ENCODE measurements around the gene OCA2.

OCA2 gene

GRCh38 chr15:27835233-27835939 is 263.7 kb downstream of the OCA2 start:
- no peak for DNase-seq

GRCh38 chr15:27834684-27835083 is 264.4 kb downstream of the OCA2 start:
- no peak for DNase-seq

GRCh38 chr15:27833974-27834373 is 265.1 kb downstream of the OCA2 start:
- no peak for DNase-seq

DNA sequence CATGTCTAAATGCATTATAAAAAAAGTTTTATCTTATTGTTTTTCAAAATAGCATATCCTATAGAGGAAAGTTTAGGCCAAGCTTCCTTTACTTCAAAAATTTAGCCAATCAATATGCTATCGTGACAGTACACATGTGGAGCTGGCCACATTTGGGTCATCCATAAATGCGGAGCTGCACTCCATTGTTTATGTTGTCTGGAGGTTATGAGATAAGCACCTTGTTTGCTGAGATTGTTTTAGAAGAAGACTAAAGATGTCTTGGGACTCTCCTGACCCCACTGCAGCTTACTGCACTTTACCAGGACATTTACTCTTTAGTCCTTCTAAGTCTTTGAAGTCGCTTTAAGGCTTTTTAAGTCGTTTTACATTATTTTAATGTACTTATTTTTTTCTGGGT is 265.9 kb downstream of the OCA2 start:
- no peak for DNase-seq

DNA sequence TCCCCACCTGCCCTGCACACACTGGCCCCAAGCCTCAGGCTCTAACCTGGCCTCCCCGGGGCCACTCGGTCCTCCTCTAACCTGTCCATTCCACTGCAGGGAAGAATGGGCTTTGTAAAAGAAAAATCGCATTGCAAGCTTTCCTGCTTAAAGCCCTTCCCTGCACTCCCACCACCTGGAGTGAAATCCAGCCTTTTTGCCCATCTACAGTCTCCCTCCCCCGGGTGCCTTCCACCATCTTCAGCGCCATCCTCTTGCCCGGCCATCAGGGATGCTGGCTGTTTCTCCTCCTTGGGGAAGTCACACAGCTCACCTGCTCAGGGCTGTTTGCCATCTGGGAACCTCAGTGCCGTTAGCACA is 266.9 kb downstream of the OCA2 start:
- no peak for DNase-seq

DNA sequence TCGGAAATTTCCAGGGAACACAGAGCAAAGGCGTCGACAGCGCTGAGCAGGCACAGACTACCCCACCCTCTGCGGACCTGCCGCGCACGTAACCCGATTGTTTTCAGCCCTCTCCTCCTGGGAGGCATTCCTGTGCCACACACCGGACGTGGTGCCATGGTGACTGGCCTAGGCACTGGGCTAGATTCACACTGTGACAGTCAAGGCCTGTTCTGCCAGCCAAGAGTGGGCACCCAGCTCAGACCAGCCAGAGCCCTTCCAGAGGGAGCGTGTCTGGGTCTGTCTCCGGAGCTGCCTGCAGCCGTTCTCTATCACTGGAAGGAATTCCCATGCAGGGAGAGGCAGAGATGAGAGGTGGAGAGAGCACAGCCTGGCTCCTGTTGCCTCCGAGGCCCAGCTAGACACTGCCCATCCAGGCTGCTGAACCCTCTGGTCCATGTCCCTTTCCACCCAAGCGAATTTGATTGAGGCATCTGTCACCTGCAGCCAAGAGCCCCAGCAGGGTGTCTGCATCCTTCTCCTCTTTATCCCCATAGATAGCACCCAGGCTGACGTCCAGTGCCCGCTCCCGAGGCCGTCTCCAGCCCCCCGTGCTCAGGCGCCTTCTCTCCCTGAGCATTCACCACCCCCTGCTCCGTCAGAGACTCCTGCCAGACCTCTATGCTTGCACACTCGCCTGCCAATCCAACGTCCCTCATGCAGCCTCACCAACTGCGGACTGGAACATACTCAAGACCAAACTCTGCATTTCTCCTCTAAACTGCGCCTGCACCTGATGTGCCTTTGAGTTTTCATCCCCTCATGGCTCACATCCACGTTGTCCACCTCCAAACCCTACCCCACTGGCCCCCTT is 267.5 kb downstream of the OCA2 start:
- no peak for DNase-seq

DNA sequence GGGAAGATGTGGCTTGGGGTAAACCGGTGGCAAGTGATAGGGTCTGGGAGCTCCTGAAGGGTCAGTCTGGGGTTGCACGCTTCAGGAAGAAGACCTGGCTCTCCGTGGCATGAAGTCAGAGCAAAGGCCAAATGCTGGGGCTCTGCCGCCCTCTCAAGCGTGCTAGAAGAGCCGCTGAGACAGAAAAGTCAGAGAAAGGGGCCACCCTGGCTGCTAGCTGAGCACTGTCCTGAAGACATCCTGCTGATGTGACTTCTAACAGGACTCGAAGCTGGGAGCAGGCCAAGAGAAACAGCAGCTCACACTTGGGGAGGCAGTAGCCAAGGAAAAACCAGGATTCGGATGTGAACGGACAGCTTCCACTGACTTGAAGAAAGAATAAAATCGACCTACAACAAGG is 270.4 kb downstream of the OCA2 start:
- no peak for DNase-seq

GRCh38 chr15:27826902-27827714 is 272.0 kb downstream of the OCA2 start:
- DNase-seq, result no peak

- DNase-seq, result no peak
Observed at GRCh38 chr15:27826411-27826810, 272.7 kb downstream of the OCA2 start.

GRCh38 chr15:27824841-27825422 is 274.2 kb downstream of the OCA2 start:
- no peak for DNase-seq

DNA sequence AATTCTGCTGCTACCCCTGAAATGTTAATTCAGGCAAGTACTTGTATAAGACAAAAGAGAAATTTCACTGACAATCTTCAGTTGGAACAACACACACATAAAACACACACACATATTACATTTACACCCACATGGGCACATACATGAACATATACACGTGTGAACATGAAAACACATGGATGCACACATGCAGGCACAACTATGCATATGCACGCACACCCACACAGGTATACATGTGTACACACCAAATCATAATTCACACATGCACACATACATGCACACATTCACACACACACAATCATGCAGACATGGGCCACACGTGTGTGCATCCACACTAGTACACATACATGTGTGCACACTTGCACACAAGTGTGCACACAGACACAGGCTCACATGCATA is 277.8 kb downstream of the OCA2 start:
- no peak for DNase-seq

DNA sequence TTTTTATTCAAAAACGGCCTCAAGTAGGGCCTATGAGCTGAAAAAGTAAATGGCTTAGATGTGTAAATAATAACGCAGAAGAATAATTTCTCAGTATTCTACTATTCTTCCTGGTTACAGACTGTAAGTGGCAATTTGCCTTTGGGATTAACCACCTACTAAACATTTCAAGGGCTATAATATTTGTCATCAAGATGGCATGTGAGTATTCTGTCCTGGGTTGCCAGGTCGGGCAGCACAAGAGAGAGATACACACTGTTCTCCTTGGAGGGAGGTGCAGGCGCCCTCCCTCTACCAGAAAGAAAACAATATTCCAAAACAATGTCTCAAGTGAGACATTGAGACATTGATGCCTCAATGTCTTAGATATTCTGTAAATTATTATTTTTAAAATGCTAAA is 278.4 kb downstream of the OCA2 start:
- DNase-seq, result no peak

DNA sequence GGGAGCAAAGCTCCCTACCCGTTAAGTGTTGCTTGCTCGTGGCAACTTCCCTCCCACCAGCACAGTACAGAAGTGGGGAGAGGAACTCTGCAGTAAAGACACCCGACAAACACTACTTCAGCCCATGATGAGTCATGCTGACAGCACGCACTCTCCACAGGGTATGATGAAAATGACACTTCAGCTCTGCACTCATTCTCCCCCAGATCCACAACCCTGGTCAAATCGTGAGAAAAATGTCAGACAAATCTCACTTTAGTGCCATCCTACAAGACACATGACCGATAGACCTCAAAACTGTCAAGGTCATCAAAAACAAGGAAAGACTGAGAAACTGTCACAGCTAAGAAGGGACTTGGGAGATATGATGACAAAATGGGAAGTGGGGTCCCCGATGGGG is 278.9 kb downstream of the OCA2 start:
- no peak for DNase-seq

DNA sequence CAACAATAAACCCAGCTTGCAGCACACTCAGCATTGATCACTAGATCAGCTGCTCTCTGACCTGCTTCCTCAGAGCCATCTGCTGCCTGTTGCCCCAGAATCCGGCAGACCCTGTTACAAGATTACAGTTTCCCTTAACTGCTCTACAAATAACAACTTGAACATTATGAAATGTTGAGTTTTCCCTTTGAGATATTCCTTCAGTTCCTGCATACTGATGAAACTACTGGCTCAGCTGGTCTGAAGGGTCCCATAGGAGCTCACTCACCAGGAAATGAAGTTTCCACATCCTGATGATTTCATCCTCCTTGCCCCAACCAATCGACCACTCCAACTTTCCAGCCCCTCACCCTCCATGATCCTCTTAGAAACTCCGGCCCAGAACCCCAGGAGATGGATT is 281.9 kb downstream of the OCA2 start:
- no peak for DNase-seq

DNA sequence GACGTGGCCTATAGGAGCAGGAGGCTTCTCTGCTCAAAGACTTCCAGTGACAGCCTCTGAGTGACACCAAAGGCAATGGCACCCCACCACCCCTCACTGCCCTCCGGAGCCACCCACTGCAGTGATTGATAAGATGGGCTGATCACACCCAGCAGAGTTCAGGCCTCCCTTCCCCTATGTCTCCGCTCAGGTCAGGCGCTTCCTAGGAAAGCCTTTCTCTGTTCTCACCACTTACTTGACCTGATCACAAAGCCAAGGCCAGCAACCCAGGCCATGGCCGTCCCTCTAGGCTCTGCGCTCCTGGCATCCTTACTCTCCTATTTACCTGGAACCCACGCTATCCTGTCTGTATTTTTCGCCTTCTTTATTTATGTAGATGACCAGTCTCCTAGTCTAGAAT is 282.3 kb downstream of the OCA2 start:
- no peak for DNase-seq

DNA sequence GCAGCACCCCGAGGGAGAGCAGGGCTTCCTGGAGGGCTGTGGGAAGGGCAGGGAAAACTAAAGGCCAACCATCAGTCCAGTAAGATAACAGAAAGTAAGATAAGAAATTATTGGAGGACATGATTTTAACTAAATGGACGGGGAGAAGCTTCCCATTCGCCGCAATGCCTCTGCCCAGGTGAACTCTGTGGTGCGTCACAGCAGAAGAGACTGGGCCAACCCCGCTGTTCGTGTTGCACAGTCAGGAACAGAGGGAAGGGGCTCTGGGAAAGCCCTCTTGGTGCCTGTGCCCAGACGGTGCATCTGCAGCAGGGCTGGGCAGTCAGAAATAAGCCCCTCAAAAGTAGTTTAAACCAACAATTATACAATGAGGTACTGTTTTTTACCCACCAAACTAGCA is 284.1 kb downstream of the OCA2 start:
- no peak for DNase-seq

GRCh38 chr15:27813139-27813538 is 286.0 kb downstream of the OCA2 start:
- DNase-seq, result no peak

DNA sequence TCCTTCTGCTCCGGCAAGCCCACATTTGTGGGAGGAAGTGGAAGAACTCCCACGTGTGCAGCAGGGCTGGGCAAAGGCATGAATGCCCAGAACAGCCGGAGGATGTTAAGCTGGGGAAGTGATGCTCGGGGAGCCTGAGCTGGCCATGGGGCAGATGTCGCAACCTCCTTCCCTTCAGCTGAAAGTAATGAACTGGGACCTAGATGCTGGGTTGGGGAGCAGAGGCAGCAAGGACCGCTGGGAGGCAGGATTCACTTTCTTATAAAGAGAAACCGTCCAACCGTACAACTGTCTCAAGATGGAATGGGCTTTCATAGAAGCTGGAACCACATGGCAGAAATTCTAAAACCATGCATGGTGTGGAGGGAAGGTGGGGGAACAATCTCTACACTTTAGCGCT is 290.9 kb downstream of the OCA2 start:
- DNase-seq, result no peak

GRCh38 chr15:27807335-27807734 is 291.8 kb downstream of the OCA2 start:
- DNase-seq, result no peak

DNA sequence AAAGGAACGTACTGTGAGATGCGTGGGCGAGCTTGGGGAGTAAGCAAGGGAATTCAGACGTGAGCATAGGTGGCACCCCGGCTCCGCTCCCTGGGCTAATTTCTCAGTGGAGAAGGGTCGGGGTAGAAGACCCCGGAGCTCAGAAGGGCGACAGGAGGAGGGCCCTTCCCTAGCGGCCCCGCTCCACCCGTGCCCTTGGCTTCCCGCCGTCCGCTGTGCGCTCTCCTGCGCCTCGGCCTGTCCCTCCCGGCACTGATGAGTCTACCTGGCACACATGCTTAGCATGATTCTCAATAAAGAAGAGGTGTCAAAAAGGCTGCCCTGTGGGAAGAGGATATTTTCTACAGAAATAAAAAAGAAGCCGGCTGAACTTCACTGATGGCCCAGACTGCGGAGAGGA is 292.7 kb downstream of the OCA2 start:
- no peak for DNase-seq

- no peak for DNase-seq
Observed at GRCh38 chr15:27805261-27806220, 293.6 kb downstream of the OCA2 start.
